Sciatic nerve (tissue), 1 donor: ENCODE measurements around the gene DPAGT1. TPM values are rescaled to one million over a fixed set of nuclear protein-coding genes. Genes with fewer than 3 reads are reported as not detected.

Source experiments
- total RNA-seq: library from RNA; stranded (reverse); fragmentation: NEBNext Ultra II Directional; extraction: Animal tissue kit (Norgen Biotek cat#: 25700); gene quantifications from one replicate; pipeline ENCODE4 v1.2.1, GENCODE V29; 2021
- donor health status: DM: no; HTN: no; CAD: no.

Gene DPAGT1
- total RNA-seq, 1 donor from 2014 or later: 28.9 TPM

Other genes starting within 250 kb of the DPAGT1 start
- 0.18 TPM for gene CXCR5, start 218.0 kb downstream of the DPAGT1 start, total RNA-seq
- 53.6 TPM for gene BCL9L, start 175.9 kb downstream of the DPAGT1 start, total RNA-seq
- gene UPK2, start 145.6 kb downstream of the DPAGT1 start, total RNA-seq: not detected
- not detected for gene FOXR1, start 130.1 kb downstream of the DPAGT1 start, total RNA-seq
- gene CENATAC, start 103.7 kb downstream of the DPAGT1 start, total RNA-seq: 57.0 TPM
- 815 TPM for gene RPS25, start 83.5 kb downstream of the DPAGT1 start, total RNA-seq
- gene TRAPPC4, start 83.1 kb downstream of the DPAGT1 start, total RNA-seq: 61.9 TPM
- 14.8 TPM for gene SLC37A4, start 71.0 kb downstream of the DPAGT1 start, total RNA-seq
- 107 TPM for gene HYOU1, start 44.6 kb downstream of the DPAGT1 start, total RNA-seq
- gene VPS11, start 34.0 kb downstream of the DPAGT1 start, total RNA-seq: 37.2 TPM
- gene HMBS, start 17.0 kb downstream of the DPAGT1 start, total RNA-seq: 10.7 TPM
- gene C2CD2L, start 5.5 kb upstream of the DPAGT1 start, total RNA-seq: 12.1 TPM
- gene HINFP, start 19.7 kb upstream of the DPAGT1 start, total RNA-seq: 30.4 TPM
- gene ABCG4, start 47.2 kb upstream of the DPAGT1 start, total RNA-seq: not detected
- gene NLRX1, start 66.9 kb upstream of the DPAGT1 start, total RNA-seq: 13.9 TPM
- gene NHERF4, start 83.6 kb upstream of the DPAGT1 start, total RNA-seq: 0.62 TPM
- gene CBL, start 104.5 kb upstream of the DPAGT1 start, total RNA-seq: 31.1 TPM
- 146 TPM for gene MCAM, start 215.3 kb upstream of the DPAGT1 start, total RNA-seq
- gene RNF26, start 232.7 kb upstream of the DPAGT1 start, total RNA-seq: 17.4 TPM
- gene C1QTNF5, start 239.0 kb upstream of the DPAGT1 start, total RNA-seq: 27.7 TPM
- gene MFRP, start 244.9 kb upstream of the DPAGT1 start, total RNA-seq: not detected